ENCODE results near the gene SERBP1. TPM values are rescaled to one million over a fixed set of nuclear protein-coding genes. Genes with fewer than 3 reads are reported as not detected.

Gene SERBP1
- total RNA-seq, 1 donor from 2014 or later, result 214 TPM

GRCh38 chr1:67476906-67477305 lies 46.7 kb upstream of the SERBP1 start:
- FAIRE-seq (no peak), DNase-seq (ENCODE audit: low read depth) (no peak)
- H3K9me3 ChIP-seq (ENCODE audit: insufficient read depth, low read depth, low read length), result no peaks in the 10 kb centered on the region
- no peaks in the 10 kb centered on the region for H3K4me1 ChIP-seq (ENCODE audit: insufficient read depth, low read length)
- Mint-ChIP-seq H3K27me3 (ENCODE audit: low read depth, unreplicated experiment) (peaks cover 3% of the 10 kb centered on the region), H3K4me3 (ENCODE audit: unreplicated experiment) (no peak overlapping the region), H3K36me3 (ENCODE audit: low read depth, unreplicated experiment) (no peaks in the 10 kb centered on the region), H3K4me1 (ENCODE audit: low read depth, unreplicated experiment) (peaks cover 6% of the 10 kb centered on the region), H3K9me3 (ENCODE audit: unreplicated experiment) (no peaks in the 10 kb centered on the region), H3K27ac (ENCODE audit: unreplicated experiment) (no peak overlapping the region)
- no peak overlapping the region for H3K27ac ChIP-seq (ENCODE audit: low read depth, low read length)
- no peaks in the 10 kb centered on the region for H3K79me2 ChIP-seq (ENCODE audit: insufficient read depth, low read length)
- H4K20me1 ChIP-seq (ENCODE audit: insufficient read depth, low read length), result no peaks in the 10 kb centered on the region
- H3K36me3 ChIP-seq (ENCODE audit: insufficient read depth, low read length), result no peaks in the 10 kb centered on the region
- no peak overlapping the region for H2AFZ ChIP-seq (ENCODE audit: low read depth, low read length)
- H3K27me3 ChIP-seq (ENCODE audit: insufficient read depth, low read length), result no peaks in the 10 kb centered on the region
- no peak for TF ChIP-seq EZH2 (IDR thresholded peaks at IDR 0.05; ENCODE audit: insufficient read depth, low read length)
- TF ChIP-seq CTCF (IDR thresholded peaks at IDR 0.05; ENCODE audit: insufficient read depth, low read depth, low read length), result no peak
- H3K4me3 ChIP-seq (ENCODE audit: insufficient read depth, low read depth, low read length), result no peak overlapping the region
- no peak overlapping the region for H3K9ac ChIP-seq (ENCODE audit: low read length)
- H3K4me2 ChIP-seq (ENCODE audit: low read length), result no peak overlapping the region

- no peak overlapping the region for H3K4me2 ChIP-seq (ENCODE audit: low read length)
- H3K27ac ChIP-seq (ENCODE audit: low read depth, low read length), result no peak overlapping the region
- Mint-ChIP-seq H3K4me1 (ENCODE audit: low read depth, unreplicated experiment) (peaks cover 6% of the 10 kb centered on the region), H3K27ac (ENCODE audit: unreplicated experiment) (no peak overlapping the region), H3K9me3 (ENCODE audit: unreplicated experiment) (no peaks in the 10 kb centered on the region), H3K4me3 (ENCODE audit: unreplicated experiment) (no peak overlapping the region), H3K27me3 (ENCODE audit: low read depth, unreplicated experiment) (peaks cover 7% of the 10 kb centered on the region), H3K36me3 (ENCODE audit: low read depth, unreplicated experiment) (no peaks in the 10 kb centered on the region)
- H3K36me3 ChIP-seq (ENCODE audit: insufficient read depth, low read length), result no peaks in the 10 kb centered on the region
- no peaks in the 10 kb centered on the region for H3K4me1 ChIP-seq (ENCODE audit: insufficient read depth, low read length)
- no peak overlapping the region for H3K9ac ChIP-seq (ENCODE audit: low read length)
- no peak overlapping the region for H3K4me3 ChIP-seq (ENCODE audit: insufficient read depth, low read depth, low read length)
- H3K27me3 ChIP-seq (ENCODE audit: insufficient read depth, low read length), result no peaks in the 10 kb centered on the region
- FAIRE-seq (no peak), DNase-seq (ENCODE audit: low read depth) (no peak)
- no peak overlapping the region for H2AFZ ChIP-seq (ENCODE audit: low read depth, low read length)
- no peaks in the 10 kb centered on the region for H3K9me3 ChIP-seq (ENCODE audit: insufficient read depth, low read depth, low read length)
- H4K20me1 ChIP-seq (ENCODE audit: insufficient read depth, low read length), result no peaks in the 10 kb centered on the region
- no peak for TF ChIP-seq EZH2 (IDR thresholded peaks at IDR 0.05; ENCODE audit: insufficient read depth, low read length)
- no peak for TF ChIP-seq CTCF (IDR thresholded peaks at IDR 0.05; ENCODE audit: insufficient read depth, low read depth, low read length)
- H3K79me2 ChIP-seq (ENCODE audit: insufficient read depth, low read length), result no peaks in the 10 kb centered on the region
These were observed 45.8 kb upstream of the SERBP1 start for GRCh38 chr1:67476006-67476482.

- DNase-seq (ENCODE audit: low read depth) (no peak), FAIRE-seq (no peak)
- Histone ChIP-seq H3K79me2 (ENCODE audit: insufficient read depth, low read length) (no peaks in the 10 kb centered on the region), H3K4me1 (ENCODE audit: insufficient read depth, low read length) (peaks cover 6% of the 10 kb centered on the region), H2AFZ (ENCODE audit: low read depth, low read length) (no peak overlapping the region), H3K27me3 (ENCODE audit: insufficient read depth, low read length) (no peaks in the 10 kb centered on the region), H3K9me3 (ENCODE audit: insufficient read depth, low read depth, low read length) (no peaks in the 10 kb centered on the region), H3K9ac (ENCODE audit: low read length) (no peak overlapping the region), H3K27ac (ENCODE audit: low read depth, low read length) (no peak overlapping the region), H3K4me2 (ENCODE audit: low read length) (no peak overlapping the region), H3K36me3 (ENCODE audit: insufficient read depth, low read length) (no peaks in the 10 kb centered on the region), H3K4me3 (ENCODE audit: insufficient read depth, low read depth, low read length) (no peak overlapping the region), H4K20me1 (ENCODE audit: insufficient read depth, low read length) (no peaks in the 10 kb centered on the region)
- H3K36me3 Mint-ChIP-seq (ENCODE audit: low read depth, unreplicated experiment), result no peaks in the 10 kb centered on the region
- H3K27me3 Mint-ChIP-seq (ENCODE audit: low read depth, unreplicated experiment), result peaks cover 7% of the 10 kb centered on the region
- H3K4me3 Mint-ChIP-seq (ENCODE audit: unreplicated experiment), result no peak overlapping the region
- no peaks in the 10 kb centered on the region for H3K9me3 Mint-ChIP-seq (ENCODE audit: unreplicated experiment)
- no peak overlapping the region for H3K27ac Mint-ChIP-seq (ENCODE audit: unreplicated experiment)
- TF ChIP-seq EZH2 (IDR thresholded peaks at IDR 0.05; ENCODE audit: insufficient read depth, low read length) (no peak), CTCF (IDR thresholded peaks at IDR 0.05; ENCODE audit: insufficient read depth, low read depth, low read length) (no peak)
- peaks cover 7% of the 10 kb centered on the region for H3K4me1 Mint-ChIP-seq (ENCODE audit: low read depth, unreplicated experiment)
These were observed 41.9 kb upstream of the SERBP1 start for GRCh38 chr1:67472056-67472455.

Data from astrocyte (in vitro differentiated cells and primary cell).